ENCODE results near the gene CSNK2A2. TPM values are rescaled to one million over a fixed set of nuclear protein-coding genes. Genes with fewer than 3 reads are reported as not detected.

CSNK2A2 gene
- total and polyA plus RNA-seq, 2 experiments from 2014 or later: 44.7 to 102 TPM

GRCh38 chr16:58201163-58201562 is 3.3 kb upstream of the CSNK2A2 start:
- Histone ChIP-seq H3K79me2 (replicated peaks; ENCODE audit: insufficient read depth) (peaks cover 12% of the 10 kb centered on the region), H3K36me3 (ENCODE audit: insufficient read depth) (no peaks in the 10 kb centered on the region), H3F3A (replicated peaks; ENCODE audit: low read depth) (no peaks in the 10 kb centered on the region), H3K27ac (ENCODE audit: low read depth) (no peak overlapping the region), H3K4me2 (no peak overlapping the region), H4K20me1 (replicated peaks; ENCODE audit: insufficient read depth) (peaks cover 8% of the 10 kb centered on the region), H3K4me1 (ENCODE audit: insufficient read depth) (peaks cover 29% of the 10 kb centered on the region), H3K9me2 (ENCODE audit: insufficient read depth) (no peaks in the 10 kb centered on the region), H3K4me3 (no peak overlapping the region), H3K27me3 (ENCODE audit: insufficient read depth) (no peaks in the 10 kb centered on the region), H2AFZ (0 out of 2 replicates have a peak overlapping the region, but pooled peaks have one; percentile 38)
- peaks cover 19% of the 10 kb centered on the region for H3K27me3 Mint-ChIP-seq (ENCODE audit: insufficient read depth, low read depth, poor library complexity)
- no peak overlapping the region for H3K4me3 Mint-ChIP-seq
- TF ChIP-seq STAT1 (IDR thresholded peaks at IDR 0.05; ENCODE audit: unreplicated experiment) (no peak), ZNF114 (CRISPR knock-in tag; IDR thresholded peaks at IDR 0.05) (no peak), EZH2 (IDR thresholded peaks at IDR 0.05; ENCODE audit: low read depth, unreplicated experiment) (no peak), POLR2AphosphoS5 (IDR thresholded peaks at IDR 0.05; ENCODE audit: low read depth) (no peak), ZNF331 (CRISPR knock-in tag; IDR thresholded peaks at IDR 0.05; ENCODE audit: low read depth) (no peak), REST (IDR thresholded peaks at IDR 0.05; ENCODE audit: unreplicated experiment) (no peak), ZNF462 (CRISPR knock-in tag; IDR thresholded peaks at IDR 0.05) (no peak), EZH2phosphoT487 (IDR thresholded peaks at IDR 0.05; ENCODE audit: unreplicated experiment) (no peak), CTCF (conservative IDR thresholded peaks at IDR 0.05; ENCODE audit: low read depth in 2 of 2) (no peak), ETS1 (IDR thresholded peaks at IDR 0.05) (no peak), CREB1 (CRISPR knock-in tag; IDR thresholded peaks at IDR 0.05; ENCODE audit: low read depth) (no peak), JUNB (IDR thresholded peaks at IDR 0.05; ENCODE audit: unreplicated experiment) (no peak), NANOG (IDR thresholded peaks at IDR 0.05; ENCODE audit: borderline replicate concordance) (no peak)
- H3K36me3 Mint-ChIP-seq (ENCODE audit: low read depth): peaks cover 8% of the 10 kb centered on the region
- no peak overlapping the region for H3K27ac Mint-ChIP-seq
- H3K4me1 Mint-ChIP-seq: peaks cover 27% of the 10 kb centered on the region
- peak; percentile 57 for ATAC-seq
- H3K9me3 Mint-ChIP-seq: no peaks in the 10 kb centered on the region
- DNase-seq (ENCODE audit: low spot score): peak; percentile 46
